HG03354 (cell line): Measurements from ENCODE around the gene SRGAP3.
A peak's percentile ranks its signal among the peaks of the same experiment; 100 is the strongest.

Experiments
- ATAC-seq: cut with Tn5 transposase; IDR thresholded peaks from one replicate; pipeline ENCODE4 v1.9.1; 2021; ENCODE audit warnings: mild to moderate bottlenecking; ENCODE audit not compliant: unreplicated experiment, poor library complexity, severe bottlenecking

The SRGAP3 gene

GRCh38 chr3:8985411-8985831, 264.0 kb downstream of the SRGAP3 start:
- no peak for ATAC-seq

GRCh38 chr3:8984526-8984925, 264.9 kb downstream of the SRGAP3 start:
- ATAC-seq, result no peak

- no peak for ATAC-seq
These were observed 265.4 kb downstream of the SRGAP3 start for GRCh38 chr3:8984081-8984480.

- no peak for ATAC-seq
These were observed 265.9 kb downstream of the SRGAP3 start for GRCh38 chr3:8983591-8983990.

- ATAC-seq, result no peak
These were observed 266.4 kb downstream of the SRGAP3 start for GRCh38 chr3:8983026-8983425.

GRCh38 chr3:8982509-8982908, 266.9 kb downstream of the SRGAP3 start:
- no peak for ATAC-seq

GRCh38 chr3:8981700-8982099, 267.7 kb downstream of the SRGAP3 start:
- ATAC-seq, result no peak

- ATAC-seq, result no peak
These were observed 268.1 kb downstream of the SRGAP3 start for GRCh38 chr3:8981296-8981695.

GRCh38 chr3:8980756-8981257, 268.6 kb downstream of the SRGAP3 start:
- no peak for ATAC-seq

- no peak for ATAC-seq
These were observed 270.2 kb downstream of the SRGAP3 start for GRCh38 chr3:8979262-8979661.

GRCh38 chr3:8978551-8978950, 270.9 kb downstream of the SRGAP3 start:
- no peak for ATAC-seq

- ATAC-seq, result no peak
These were observed 272.8 kb downstream of the SRGAP3 start for GRCh38 chr3:8976540-8977182.

- no peak for ATAC-seq
These were observed 274.1 kb downstream of the SRGAP3 start for GRCh38 chr3:8975081-8976020.

GRCh38 chr3:8974458-8974857, 275.0 kb downstream of the SRGAP3 start:
- no peak for ATAC-seq

- peak; percentile 71 for ATAC-seq
These were observed 276.8 kb downstream of the SRGAP3 start for GRCh38 chr3:8972639-8973038.

- ATAC-seq, result peak; percentile 63
These were observed 278.4 kb downstream of the SRGAP3 start for GRCh38 chr3:8970971-8971589.

GRCh38 chr3:8969241-8969640, 280.2 kb downstream of the SRGAP3 start:
- ATAC-seq, result no peak

GRCh38 chr3:8968375-8968882, 281.0 kb downstream of the SRGAP3 start:
- no peak for ATAC-seq

- no peak for ATAC-seq
These were observed 281.9 kb downstream of the SRGAP3 start for GRCh38 chr3:8967553-8967952.

GRCh38 chr3:8966820-8967348, 282.6 kb downstream of the SRGAP3 start:
- ATAC-seq, result no peak
